GM06990 (cell line): ENCODE results near the gene GOLPH3.
"Not testable (repeated sequence)": the region's sequence is repeated elsewhere in the genome, so short reads cannot be mapped to it uniquely, and the experiment has no call there.

ENCODE experiments used
- DNase-seq: peaks from one replicate; pipeline ENCODE4 v3.0.0-alpha.2; 2011; ENCODE audit not compliant: insufficient read length; ENCODE audit errors: extremely low read depth
- H3K27me3 ChIP-seq: replicated peaks from 2 replicates; pipeline ENCODE4 v1.6.0; 2011; ENCODE audit warnings: low read length; ENCODE audit not compliant: control insufficient read depth, insufficient read depth
- H3K36me3 ChIP-seq: 2 replicates; pipeline ENCODE4 v1.5.1; 2011; ENCODE audit warnings: low read length; ENCODE audit not compliant: control insufficient read depth, insufficient read depth
- H3K4me3 ChIP-seq: replicated peaks from 2 replicates; pipeline ENCODE4 v1.5.1; 2011; ENCODE audit warnings: low read depth, mild to moderate bottlenecking, control low read depth, low read length
- TF ChIP-seq, protein P1 (sequence below): IDR thresholded peaks from 2 replicates; pipeline ENCODE4 v1.5.1; 2011; ENCODE audit warnings: low read length, control low read depth, mild to moderate bottlenecking, inconsistent platforms; ENCODE audit not compliant: insufficient read depth, poor library complexity, severe bottlenecking

GOLPH3 gene

GRCh38 chr5:32088214-32088613 is 85.9 kb downstream of the GOLPH3 start:
- no peak overlapping the region for H3K4me3 ChIP-seq
- TF ChIP-seq, protein P1, sequence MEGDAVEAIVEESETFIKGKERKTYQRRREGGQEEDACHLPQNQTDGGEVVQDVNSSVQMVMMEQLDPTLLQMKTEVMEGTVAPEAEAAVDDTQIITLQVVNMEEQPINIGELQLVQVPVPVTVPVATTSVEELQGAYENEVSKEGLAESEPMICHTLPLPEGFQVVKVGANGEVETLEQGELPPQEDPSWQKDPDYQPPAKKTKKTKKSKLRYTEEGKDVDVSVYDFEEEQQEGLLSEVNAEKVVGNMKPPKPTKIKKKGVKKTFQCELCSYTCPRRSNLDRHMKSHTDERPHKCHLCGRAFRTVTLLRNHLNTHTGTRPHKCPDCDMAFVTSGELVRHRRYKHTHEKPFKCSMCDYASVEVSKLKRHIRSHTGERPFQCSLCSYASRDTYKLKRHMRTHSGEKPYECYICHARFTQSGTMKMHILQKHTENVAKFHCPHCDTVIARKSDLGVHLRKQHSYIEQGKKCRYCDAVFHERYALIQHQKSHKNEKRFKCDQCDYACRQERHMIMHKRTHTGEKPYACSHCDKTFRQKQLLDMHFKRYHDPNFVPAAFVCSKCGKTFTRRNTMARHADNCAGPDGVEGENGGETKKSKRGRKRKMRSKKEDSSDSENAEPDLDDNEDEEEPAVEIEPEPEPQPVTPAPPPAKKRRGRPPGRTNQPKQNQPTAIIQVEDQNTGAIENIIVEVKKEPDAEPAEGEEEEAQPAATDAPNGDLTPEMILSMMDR, result no peak
- no peak for DNase-seq

DNA sequence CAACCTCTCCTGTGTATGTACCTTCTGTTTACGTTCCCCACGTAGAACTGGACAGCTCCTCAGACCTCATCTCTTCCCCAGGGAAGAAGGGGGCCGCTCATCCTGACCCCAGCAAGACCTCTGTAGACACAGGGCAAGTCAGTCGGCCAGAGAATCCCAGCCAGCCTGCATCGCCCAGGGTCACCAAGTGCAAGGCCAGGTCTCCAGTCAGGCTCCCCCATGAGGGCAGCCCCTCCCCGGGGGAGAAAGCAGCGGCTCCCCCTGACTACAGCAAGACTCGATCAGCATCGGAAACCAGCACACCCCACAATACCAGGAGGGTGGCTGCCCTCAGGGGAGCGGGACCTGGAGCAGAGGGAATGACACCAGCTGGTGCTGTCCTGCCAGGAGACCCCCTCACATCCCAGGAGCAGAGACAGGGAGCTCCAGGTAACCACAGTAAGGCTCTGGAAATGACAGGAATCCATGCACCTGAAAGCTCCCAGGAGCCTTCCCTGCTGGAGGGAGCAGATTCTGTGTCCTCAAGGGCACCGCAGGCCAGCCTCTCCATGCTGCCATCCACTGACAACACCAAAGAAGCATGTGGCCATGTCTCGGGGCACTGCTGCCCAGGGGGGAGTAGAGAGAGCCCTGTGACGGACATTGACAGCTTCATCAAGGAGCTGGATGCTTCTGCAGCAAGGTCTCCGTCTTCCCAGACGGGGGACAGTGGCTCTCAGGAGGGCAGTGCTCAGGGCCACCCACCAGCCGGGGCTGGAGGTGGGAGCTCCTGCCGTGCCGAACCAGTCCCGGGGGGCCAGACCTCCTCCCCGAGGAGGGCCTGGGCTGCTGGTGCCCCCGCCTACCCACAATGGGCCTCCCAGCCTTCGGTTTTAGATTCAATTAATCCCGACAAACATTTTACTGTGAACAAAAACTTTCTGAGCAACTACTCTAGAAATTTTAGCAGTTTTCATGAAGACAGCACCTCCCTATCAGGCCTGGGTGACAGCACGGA is 86.7 kb downstream of the GOLPH3 start:
- Histone ChIP-seq H3K4me3 (no peak overlapping the region), H3K36me3 (no peaks in the 10 kb centered on the region), H3K27me3 (no peaks in the 10 kb centered on the region)
- DNase-seq, result no peak
- TF ChIP-seq, protein P1, result no peak

More at GRCh38 chr5:32088214-32088613, 85.9 kb downstream of the GOLPH3 start:
- H3K27me3 ChIP-seq, result no peaks in the 10 kb centered on the region
- H3K36me3 ChIP-seq, result no peaks in the 10 kb centered on the region

DNA sequence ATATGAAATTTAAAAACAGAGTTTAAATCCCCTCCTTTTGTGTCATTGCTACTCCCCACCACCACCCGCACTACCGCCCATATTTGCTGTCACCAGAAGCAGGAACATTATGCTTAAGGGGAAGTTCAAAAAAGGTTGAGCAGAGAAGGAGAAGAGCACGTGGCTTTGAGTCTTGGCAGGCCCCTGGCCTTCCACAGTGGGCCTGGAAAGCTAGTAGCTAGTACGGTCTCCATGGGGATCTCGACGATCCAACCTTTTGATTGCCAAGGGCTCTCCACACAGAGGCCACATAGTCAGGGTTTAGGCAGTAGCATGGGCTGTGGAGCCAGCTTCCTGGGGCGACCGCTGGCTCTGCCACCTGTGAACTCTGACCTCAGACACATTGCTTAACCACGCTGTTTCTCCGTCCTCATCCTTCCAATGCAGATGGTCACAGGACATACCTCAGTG is 90.1 kb downstream of the GOLPH3 start:
- TF ChIP-seq, protein P1, result no peak
- H3K36me3 ChIP-seq, result no peaks in the 10 kb centered on the region
- no peaks in the 10 kb centered on the region for H3K27me3 ChIP-seq
- no peak for DNase-seq
- no peak overlapping the region for H3K4me3 ChIP-seq

DNA sequence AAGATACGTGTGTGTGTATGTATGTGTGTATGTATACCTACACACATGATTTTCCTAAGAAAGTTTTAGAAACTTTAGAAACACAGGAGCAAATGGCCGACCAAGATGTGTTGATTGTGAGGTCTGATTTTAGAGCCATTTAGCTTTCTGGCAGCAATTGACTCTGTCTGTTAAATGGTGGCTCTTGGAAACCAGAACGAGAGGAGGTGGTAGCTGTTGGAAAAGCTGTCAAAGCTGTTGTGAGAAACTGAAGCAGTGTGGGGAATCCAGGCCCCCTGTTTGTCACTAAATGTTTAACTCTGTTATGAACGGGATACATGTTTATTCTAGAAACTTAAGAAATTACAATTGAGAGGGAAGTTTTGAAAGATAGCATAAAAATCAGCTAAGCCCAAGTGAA is 91.4 kb downstream of the GOLPH3 start:
- TF ChIP-seq, protein P1, result no peak
- H3K36me3 ChIP-seq, result no peaks in the 10 kb centered on the region
- no peak overlapping the region for H3K4me3 ChIP-seq
- no peaks in the 10 kb centered on the region for H3K27me3 ChIP-seq
- DNase-seq, result no peak

DNA sequence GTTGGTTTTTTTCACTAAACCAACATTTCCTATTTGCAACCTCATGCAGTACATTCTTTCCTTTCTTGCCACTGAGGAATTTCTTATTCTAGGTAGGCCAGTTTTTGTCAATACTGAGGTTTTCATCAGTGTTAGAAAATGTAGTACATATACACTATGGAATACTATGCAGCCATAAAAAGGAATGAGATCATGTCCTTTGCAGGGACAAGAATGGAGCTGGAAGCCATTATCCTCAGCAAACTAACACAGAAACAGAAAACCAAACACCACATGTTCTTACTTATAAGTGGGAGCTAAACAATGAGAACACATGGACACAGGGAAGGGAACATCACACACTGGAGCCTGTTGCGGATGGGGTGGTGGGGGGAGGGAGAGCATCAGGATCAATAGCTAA is 93.6 kb downstream of the GOLPH3 start:
- not testable (repeated sequence) for H3K36me3 ChIP-seq, DNase-seq

DNA sequence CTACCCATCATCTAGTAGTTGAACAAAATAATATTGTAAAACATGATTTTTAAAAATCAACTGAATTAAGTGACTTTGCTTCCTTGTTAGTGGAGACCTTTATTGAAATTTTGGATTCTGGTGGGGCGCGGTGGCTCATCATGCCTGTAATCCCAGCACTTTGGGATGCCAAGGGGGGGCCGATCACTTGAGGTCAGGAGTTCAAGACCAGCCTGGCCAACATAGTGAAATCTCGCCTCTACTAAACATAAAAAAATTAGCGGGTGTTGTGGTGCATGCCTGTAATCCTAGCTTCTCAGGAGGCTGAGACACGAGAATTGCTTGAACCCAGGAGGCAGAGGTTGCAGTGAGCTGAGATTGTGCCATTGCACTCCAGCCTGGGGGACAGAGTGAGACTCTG is 95.3 kb downstream of the GOLPH3 start:
- H3K27me3 ChIP-seq, H3K4me3 ChIP-seq, DNase-seq: not testable (repeated sequence)

More for the DNA sequence above, 93.6 kb downstream of the GOLPH3 start:
- not testable (repeated sequence) for H3K4me3 ChIP-seq, H3K27me3 ChIP-seq

More for the DNA sequence above, 95.3 kb downstream of the GOLPH3 start:
- not testable (repeated sequence) for H3K36me3 ChIP-seq
